NCI-H2107 (cell line): Measurements from ENCODE around the gene PCSK5.
"Not testable (repeated sequence)": the region's sequence is repeated elsewhere in the genome, so short reads cannot be mapped to it uniquely, and the experiment has no call there.

ENCODE experiments used
- DNase-seq: peaks from one replicate; lab custom pipeline; 2025; lab: John Stamatoyannopoulos, UW

PCSK5 gene

GRCh38 chr9:75890472-75891276, at the start of gene PCSK5:
PCSK5 (plus strand) TSS chr9:75890673; CDS start chr9:75891182, 509 bp downstream.
- DNase-seq, result no peak

DNA sequence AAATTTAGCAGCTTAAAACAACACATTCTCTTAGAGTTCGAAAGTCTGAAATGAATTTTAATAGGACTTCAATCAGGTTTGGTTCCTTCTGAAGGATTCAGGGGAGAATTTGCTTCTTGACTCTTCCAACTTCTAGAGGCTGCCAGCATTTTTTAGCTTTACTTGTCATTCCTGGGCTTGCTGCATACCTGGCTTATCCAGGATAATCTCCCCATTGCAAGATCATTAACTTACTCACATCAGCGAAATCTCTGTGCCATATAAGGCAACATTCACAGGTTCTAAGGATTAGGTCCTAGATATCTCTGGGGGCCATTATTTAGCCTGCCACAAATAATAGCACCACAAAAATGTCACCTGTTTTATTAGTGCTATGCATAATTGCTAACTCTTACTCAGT, 46.2 kb upstream of the PCSK5 start:
- DNase-seq, result no peak

DNA sequence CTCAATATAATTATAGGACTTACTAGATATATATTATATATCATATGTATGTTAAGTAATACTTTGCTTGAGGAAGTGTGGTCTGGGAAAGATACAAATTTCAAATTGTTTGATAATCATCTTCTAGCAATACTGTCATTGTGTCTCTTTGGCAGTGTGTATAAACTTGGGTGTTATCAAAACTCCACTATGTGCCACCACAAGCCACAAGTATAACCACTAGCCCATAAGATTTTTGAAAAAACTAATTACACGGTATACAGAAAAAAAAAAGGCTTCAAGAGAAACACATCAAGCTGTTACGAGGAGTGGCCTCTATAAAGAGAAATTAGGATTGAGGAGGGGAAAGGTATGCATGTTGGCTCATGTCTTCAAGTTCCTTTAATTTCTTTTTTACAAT, 44.7 kb upstream of the PCSK5 start:
- DNase-seq, result no peak

- no peak for DNase-seq
Measured at GRCh38 chr9:75847085-75847484, 43.4 kb upstream of the PCSK5 start.

DNA sequence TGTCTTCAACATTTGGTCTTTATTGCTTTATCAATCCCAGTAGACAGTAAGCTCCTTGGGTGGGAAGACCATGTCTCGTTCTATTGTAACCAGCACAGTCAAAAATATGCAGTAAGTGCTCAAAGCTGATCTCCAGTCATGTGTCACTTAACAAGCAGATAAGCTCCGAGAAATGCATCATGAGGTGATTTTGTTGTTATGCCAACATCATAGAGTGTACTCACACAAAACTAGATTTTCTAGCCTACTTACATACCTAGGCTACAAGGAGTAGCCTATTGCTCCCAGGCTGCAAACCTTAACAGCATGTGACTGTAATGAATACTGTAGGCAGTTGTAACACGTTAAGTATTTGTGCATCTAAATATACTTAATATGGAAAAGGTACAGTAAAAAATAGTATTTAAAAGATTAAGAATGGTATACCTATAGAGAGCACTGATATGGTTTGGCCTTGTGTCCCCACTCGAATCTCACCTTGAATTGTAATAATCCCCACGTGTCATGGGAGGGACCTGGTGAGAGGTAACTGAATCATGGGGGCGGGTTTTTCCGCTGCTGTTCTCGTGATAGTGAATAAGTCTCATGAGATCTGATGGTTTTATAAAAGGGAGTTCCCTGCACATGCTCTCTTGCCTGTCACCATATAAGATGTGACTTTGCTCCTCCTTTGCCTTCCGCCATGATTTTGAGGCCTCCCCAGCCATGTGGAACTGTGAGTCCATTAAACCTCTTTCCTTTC, 39.8 kb upstream of the PCSK5 start:
- DNase-seq, result no peak

DNA sequence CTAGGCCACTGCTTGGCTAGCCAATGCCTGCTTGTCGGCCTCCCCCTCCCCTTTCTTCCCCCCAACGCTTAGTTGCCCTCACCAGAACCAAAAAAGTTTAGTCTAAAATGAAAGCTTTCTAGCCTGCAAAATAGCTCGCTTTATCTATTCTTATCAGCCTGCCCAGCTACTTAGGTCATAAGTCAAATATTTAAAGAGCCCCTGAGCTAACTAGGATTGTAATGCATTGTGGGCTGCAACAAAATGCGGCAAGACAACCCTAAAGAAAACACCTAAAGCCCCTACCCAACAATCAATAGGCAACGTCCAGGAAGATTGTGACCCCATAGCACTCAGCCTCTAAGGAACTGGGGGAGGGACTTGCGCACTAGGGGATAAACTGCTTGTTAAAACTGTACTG, 38.6 kb upstream of the PCSK5 start:
- no peak for DNase-seq

DNA sequence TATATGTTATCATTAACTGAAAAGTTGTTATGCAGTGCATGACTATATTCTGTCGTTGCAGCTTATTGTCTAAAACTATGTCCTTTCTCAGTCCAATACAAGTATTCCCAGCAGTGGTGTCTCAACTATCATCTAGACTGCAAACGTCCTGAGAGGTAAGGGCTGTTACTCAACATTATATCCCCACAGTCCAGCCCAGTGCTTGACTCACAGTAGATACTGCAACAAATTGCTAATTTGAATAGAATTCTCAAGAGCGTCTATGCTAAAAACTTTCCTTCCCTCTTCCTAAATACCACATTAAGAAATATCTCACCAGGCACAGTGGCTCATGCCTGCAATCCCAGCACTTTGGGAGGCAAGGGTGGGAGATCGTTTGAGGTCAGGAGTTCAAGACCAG, 37.7 kb upstream of the PCSK5 start:
- no peak for DNase-seq

- DNase-seq, result no peak
Measured at GRCh38 chr9:75855509-75855908, 35.0 kb upstream of the PCSK5 start.

DNA sequence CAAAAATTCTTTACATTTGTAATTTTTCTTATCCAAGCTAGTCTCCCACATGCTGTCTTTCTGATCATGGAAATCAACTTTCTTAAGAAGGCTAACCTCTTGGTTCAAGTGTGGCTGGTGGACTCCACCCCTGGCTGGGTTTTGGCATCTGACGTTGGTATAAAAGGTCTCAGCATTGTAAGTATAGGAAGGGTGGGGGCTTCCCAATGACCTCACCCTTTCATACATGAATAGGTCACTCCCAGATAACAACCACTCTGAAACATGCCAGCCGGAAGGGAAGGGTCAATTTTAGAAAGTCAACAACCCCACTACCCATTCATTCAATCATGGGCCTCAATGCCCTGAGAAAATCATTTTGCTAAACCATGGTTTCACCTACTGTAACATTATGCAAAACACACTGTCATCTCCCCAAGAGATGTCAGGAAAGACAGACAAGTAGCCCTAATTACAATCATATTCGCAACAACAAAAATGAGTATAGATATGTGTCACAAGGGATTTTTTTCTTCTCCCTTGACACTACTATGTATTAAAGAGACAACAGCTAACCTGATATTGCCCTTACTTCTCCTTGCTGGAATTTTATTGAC, 31.9 kb upstream of the PCSK5 start:
- DNase-seq, result no peak

DNA sequence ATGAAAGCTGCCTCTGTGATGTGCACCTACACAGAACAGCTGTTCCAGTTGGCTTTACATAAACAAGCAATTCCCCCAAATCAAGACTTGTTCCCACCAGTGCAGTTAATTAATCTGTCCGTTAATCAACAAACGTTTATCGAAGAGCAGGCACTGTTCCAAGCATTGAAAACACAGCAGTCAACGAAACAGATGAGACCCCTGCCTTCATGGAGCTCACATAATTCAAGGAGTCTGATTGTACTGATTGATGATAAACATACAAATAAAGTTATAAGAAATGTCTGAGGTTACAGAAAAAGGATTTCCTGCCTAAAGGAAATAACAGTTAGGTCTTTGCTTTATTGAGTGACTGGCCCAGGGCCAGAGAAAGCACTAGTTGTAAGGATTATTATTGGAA, 26.2 kb upstream of the PCSK5 start:
- DNase-seq, result no peak

GRCh38 chr9:75866273-75866871, 24.1 kb upstream of the PCSK5 start:
- DNase-seq, result no peak

DNA sequence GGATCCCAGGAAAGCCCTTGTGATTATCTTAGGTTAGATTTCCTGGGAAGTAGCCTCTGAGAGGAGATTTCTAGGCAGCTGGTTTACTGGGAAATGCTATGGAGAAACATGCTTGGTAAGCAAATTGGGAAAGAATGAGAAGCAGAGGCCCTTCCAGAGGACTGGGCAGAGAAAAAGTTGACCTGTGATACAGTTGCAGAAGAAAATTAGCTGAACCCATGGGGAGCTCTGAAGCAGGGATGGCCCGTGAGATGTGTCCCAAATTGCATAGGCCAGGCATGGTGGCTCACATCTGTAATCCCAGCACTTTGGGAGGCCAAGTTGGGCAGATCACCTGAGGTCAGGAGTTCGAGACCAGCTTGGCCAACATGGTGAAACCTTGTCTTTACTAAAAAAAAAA, 21.9 kb upstream of the PCSK5 start:
- DNase-seq, result not testable (repeated sequence)

- DNase-seq, result no peak
Measured at GRCh38 chr9:75869236-75869635, 21.2 kb upstream of the PCSK5 start.

GRCh38 chr9:75870450-75870849, 20.0 kb upstream of the PCSK5 start:
- DNase-seq, result no peak

GRCh38 chr9:75871624-75872023, 18.8 kb upstream of the PCSK5 start:
- no peak for DNase-seq

DNA sequence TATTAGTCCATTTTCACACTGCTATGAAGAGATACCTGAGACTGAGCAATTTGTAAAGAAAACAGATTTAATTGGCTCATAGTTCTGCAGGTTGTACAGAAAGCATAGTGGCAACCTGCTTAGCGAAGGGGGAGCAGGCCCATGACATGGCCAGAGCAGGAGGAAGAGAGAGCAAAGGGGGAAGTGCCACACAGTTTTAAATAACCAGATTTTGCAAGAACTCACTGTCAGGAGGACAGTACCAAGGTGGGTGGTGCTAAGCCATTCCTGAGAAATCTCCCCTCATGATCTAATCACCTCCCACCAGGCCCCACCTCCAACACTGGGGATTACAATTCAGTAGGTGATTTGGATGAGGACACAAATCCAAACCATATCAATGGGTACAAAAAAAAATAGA, 16.8 kb upstream of the PCSK5 start:
- no peak for DNase-seq

DNA sequence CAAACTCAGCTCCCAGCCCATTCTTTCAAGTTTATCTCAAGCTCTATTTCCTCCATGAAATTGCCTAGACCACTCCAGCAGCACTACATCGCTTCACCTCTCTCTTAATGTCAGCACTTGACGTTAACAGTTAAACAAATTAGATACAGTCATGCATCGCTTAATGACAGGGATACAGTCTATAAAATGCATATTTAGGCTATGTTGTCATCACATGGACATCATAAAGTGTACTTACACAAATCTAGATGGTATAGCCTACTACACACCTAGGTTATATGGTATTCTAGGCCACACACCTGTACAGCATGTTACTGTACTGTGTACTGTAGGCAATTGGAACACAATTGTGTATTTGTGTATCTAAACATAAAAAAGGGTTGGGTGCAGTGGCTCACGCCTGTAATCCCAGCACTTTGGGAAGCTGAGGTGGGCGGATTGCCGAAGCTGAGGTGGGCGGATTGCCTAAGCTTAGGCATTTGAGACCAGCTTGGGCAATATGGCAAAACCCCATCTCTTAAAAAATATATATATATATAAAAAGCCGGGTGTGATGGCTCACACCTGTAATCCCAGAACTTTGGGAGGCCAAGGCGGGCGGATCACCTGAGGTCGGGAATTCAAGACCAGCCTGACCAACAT, 13.4 kb upstream of the PCSK5 start:
- no peak for DNase-seq

DNA sequence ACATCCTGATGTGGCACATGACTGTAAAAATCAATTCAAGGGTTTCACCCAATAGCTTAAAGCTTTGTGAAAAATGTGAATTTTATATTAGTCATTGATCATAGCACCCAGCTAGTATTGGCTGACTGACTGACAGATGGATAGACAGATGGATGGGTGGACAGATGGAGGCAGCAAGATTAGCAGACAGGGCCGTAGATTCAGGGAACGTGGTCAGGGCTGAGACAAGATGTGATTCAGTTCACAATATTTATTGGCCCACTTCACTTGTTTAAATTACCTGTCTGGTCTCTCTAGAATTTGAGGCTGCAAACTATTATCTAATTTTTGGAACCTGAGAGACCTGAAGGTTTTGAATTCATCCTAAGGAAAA, 12.0 kb upstream of the PCSK5 start:
- DNase-seq, result no peak

DNA sequence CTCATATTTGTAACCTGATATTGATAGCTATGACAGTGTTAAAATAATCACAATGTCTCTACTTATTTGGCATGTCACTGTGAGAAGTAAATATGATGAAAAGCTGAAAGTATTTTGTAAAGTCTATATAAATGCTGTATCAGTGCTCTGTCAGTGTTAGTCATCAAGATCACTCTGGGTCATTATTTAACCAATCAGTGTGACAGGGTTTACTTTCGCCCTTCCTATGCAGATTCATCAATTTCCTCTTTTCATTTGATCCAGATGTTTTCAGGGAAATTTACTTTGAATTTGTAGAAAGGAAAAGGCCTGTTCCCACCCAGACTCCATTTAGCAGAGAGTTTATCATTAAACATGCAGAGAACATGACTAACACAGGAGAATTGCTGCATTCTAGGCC, 9.9 kb upstream of the PCSK5 start:
- no peak for DNase-seq

DNA sequence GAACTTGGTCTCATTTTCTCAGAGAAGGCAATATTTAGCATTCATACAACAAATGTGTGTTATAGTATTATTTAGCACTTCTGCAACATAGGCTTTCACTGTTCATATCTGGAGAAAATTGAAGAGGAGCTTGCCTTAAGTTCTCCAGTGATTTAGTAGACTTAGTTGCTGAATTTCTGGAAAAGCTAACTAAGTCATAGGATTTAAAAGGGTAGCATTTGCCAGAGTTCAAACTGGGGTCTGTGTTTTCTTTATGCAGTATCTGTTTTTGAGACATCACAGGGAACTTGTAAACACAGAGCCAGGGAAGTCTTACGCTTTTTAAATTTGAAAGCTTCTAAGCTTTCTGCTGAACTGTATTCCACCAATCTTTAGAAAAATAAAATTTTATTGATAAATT, 8.7 kb upstream of the PCSK5 start:
- no peak for DNase-seq

GRCh38 chr9:75885652-75886051, 4.8 kb upstream of the PCSK5 start:
- DNase-seq, result no peak

DNA sequence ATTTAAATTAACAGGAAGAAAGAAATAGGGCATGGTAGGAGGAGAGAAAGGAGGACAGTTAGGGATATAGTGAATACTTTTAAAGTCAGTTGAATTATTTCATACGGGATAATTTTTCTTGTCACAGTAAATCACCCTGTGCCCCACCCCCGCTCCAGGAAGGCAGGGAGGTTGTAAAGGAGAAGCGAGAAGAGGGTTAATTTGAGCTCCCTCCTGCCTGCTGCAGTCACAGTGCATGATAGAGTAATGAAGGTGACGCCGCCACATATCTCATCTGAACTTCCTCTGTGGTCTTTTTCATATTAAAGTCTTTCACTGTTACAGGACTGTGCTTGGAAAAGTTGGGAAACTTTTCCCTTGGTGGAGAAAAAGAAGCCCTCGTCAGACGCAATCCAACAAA, 896 bp upstream of the PCSK5 start:
- DNase-seq, result no peak
